Activated CD8-positive, alpha-beta T cell treated with anti-CD3 and anti-CD28 coated beads for 36 hours (primary cell): Measurements from ENCODE around the gene CLMN. TPM values are rescaled to one million over a fixed set of nuclear protein-coding genes. Genes with fewer than 3 reads are reported as not detected.

ENCODE experiments used
- ATAC-seq: fragments of 200-7000 bp; cut with Tn5 transposase; one replicate; pipeline ENCODE4 v1.10.0; 2021; ENCODE audit warnings: mild to moderate bottlenecking, moderate library complexity
- CTCF ChIA-PET: fragments of 350-600 bp; sonication (Branson Sonifier 250); formaldehyde crosslinking; loops from one replicate; lab custom pipeline; 2021; ENCODE audit warnings: antibody characterized with exemption; lab: Charles Lee
- POLR2A ChIA-PET: fragments of 350-600 bp; sonication (Branson Sonifier 250); formaldehyde crosslinking; loops from one replicate; lab custom pipeline; 2021; ENCODE audit warnings: antibody characterized with exemption; lab: Charles Lee
- DNase-seq: peaks from one replicate; pipeline ENCODE4 v3.0.0-alpha.2; 2020
- H3K27ac Mint-ChIP-seq: one replicate; pipeline ENCODE4 v1.8.0; 2021; ENCODE audit warnings: mild to moderate bottlenecking, mixed read lengths
- H3K27me3 Mint-ChIP-seq: one replicate; pipeline ENCODE4 v1.8.0; 2021; ENCODE audit warnings: mixed read lengths
- H3K36me3 Mint-ChIP-seq: one replicate; pipeline ENCODE4 v1.8.0; 2021; ENCODE audit warnings: low read depth, mixed read lengths
- H3K4me1 Mint-ChIP-seq: one replicate; pipeline ENCODE4 v1.8.0; 2021; ENCODE audit warnings: low read depth, mixed read lengths
- H3K4me3 Mint-ChIP-seq: one replicate; pipeline ENCODE4 v1.8.0; 2021; ENCODE audit warnings: mild to moderate bottlenecking, moderate library complexity, mixed read lengths
- H3K9me3 Mint-ChIP-seq: one replicate; pipeline ENCODE4 v1.8.0; 2021; ENCODE audit warnings: mixed read lengths
- CTCF ChIP-seq: fragments of 200-600 bp; IDR thresholded peaks from one replicate; pipeline ENCODE4 v1.8.0; 2022; ENCODE audit warnings: antibody characterized with exemption, mild to moderate bottlenecking
- intact Hi-C: fragments of 100-400 bp; cut with micrococcal nuclease; formaldehyde crosslinking; loops from one replicate; pipeline ENCODE4 v1.10.0; 2022
- total RNA-seq, 2 experiments: library from RNA; stranded (reverse); gene quantifications; one replicate each; pipeline ENCODE4 v1.2.3, GENCODE V29; 2021

Gene CLMN
- total RNA-seq, 2 experiments from 2014 or later: 0.31 to 0.59 TPM

GRCh38 chr14:95293449-95293848 lies 26.3 kb downstream of the CLMN start:
- CTCF ChIA-PET: no interaction called here
- no peak for TF ChIP-seq CTCF
- Mint-ChIP-seq H3K4me1 (no peaks in the 10 kb centered on the region), H3K36me3 (no peaks in the 10 kb centered on the region), H3K9me3 (peaks cover 3% of the 10 kb centered on the region), H3K4me3 (no peak overlapping the region), H3K27ac (no peak overlapping the region), H3K27me3 (peaks cover 3% of the 10 kb centered on the region)
- POLR2A ChIA-PET: no interaction called here
- no peak for DNase-seq
- no peak for ATAC-seq
- intact Hi-C loops: no loop called here

- Mint-ChIP-seq H3K4me3 (no peak overlapping the region), H3K9me3 (peaks cover 3% of the 10 kb centered on the region), H3K27me3 (peaks cover 5% of the 10 kb centered on the region), H3K36me3 (no peaks in the 10 kb centered on the region), H3K4me1 (no peaks in the 10 kb centered on the region), H3K27ac (no peak overlapping the region)
- CTCF ChIA-PET: no interaction called here
- TF ChIP-seq CTCF: no peak
- POLR2A ChIA-PET: no interaction called here
- no peak for DNase-seq
- ATAC-seq: no peak
- intact Hi-C loops: no loop called here
Measured at GRCh38 chr14:95292660-95293425, 26.9 kb downstream of the CLMN start.

- ChIA-PET CTCF (no interaction called here), POLR2A (no interaction called here)
- Mint-ChIP-seq H3K4me1 (no peaks in the 10 kb centered on the region), H3K27me3 (peaks cover 5% of the 10 kb centered on the region), H3K36me3 (no peaks in the 10 kb centered on the region), H3K9me3 (peaks cover 3% of the 10 kb centered on the region), H3K4me3 (no peak overlapping the region), H3K27ac (no peak overlapping the region)
- no peak for TF ChIP-seq CTCF
- ATAC-seq: no peak
- peak; percentile 13 for DNase-seq
- intact Hi-C loops: no loop called here
Measured at GRCh38 chr14:95291859-95292542, 27.7 kb downstream of the CLMN start.

- Mint-ChIP-seq H3K4me1 (no peaks in the 10 kb centered on the region), H3K27ac (no peak overlapping the region), H3K9me3 (peaks cover 3% of the 10 kb centered on the region), H3K27me3 (peaks cover 5% of the 10 kb centered on the region), H3K36me3 (no peaks in the 10 kb centered on the region), H3K4me3 (no peak overlapping the region)
- peak; percentile 20 for DNase-seq
- no peak for TF ChIP-seq CTCF
- intact Hi-C loops: no loop called here
- ChIA-PET POLR2A (no interaction called here), CTCF (interaction anchor here (1.2 kb wide), 1 partner anchor 26 kb away, joined by 3 read pairs; no protein-coding TSS in a partner anchor)
- ATAC-seq: no peak
Measured at GRCh38 chr14:95290871-95291431, 28.8 kb downstream of the CLMN start.

GRCh38 chr14:95290021-95290420 lies 29.7 kb downstream of the CLMN start:
- H3K36me3 Mint-ChIP-seq: no peaks in the 10 kb centered on the region
- H3K4me1 Mint-ChIP-seq: no peaks in the 10 kb centered on the region
- DNase-seq (no peak), ATAC-seq (no peak)
- H3K9me3 Mint-ChIP-seq: no peaks in the 10 kb centered on the region
- no peak overlapping the region for H3K4me3 Mint-ChIP-seq
- H3K27ac Mint-ChIP-seq: no peak overlapping the region
- H3K27me3 Mint-ChIP-seq: peaks cover 5% of the 10 kb centered on the region
- intact Hi-C loops: no loop called here
- ChIA-PET POLR2A (no interaction called here), CTCF (interaction anchor here (1.2 kb wide), 1 partner anchor 27 kb away, joined by 3 read pairs; no protein-coding TSS in a partner anchor)
- TF ChIP-seq CTCF: no peak
